Neuronal stem cell (in vitro differentiated cells): ENCODE data around the gene ITSN2.

Experiments
- DNase-seq: peaks from one replicate; pipeline ENCODE4 v3.0.0-alpha.2; 2013; ENCODE audit warnings: low spot score
- H2AFZ ChIP-seq: one replicate; pipeline ENCODE4 v1.6.1; 2013; ENCODE audit warnings: mild to moderate bottlenecking, low read length, inconsistent platforms
- H2AK5ac ChIP-seq: 2 replicates; pipeline ENCODE4 v1.6.1; 2013; ENCODE audit warnings: low read depth, mild to moderate bottlenecking, inconsistent platforms, low read length, moderate library complexity, mixed read lengths
- H2BK120ac ChIP-seq: 2 replicates; pipeline ENCODE4 v1.6.1; 2013; ENCODE audit warnings: low read depth, mild to moderate bottlenecking, inconsistent platforms, low read length, moderate library complexity, mixed read lengths
- H2BK12ac ChIP-seq: one replicate; pipeline ENCODE4 v1.6.1; 2013; ENCODE audit warnings: low read length, inconsistent platforms
- H2BK15ac ChIP-seq: 2 replicates; pipeline ENCODE4 v1.6.1; 2013; ENCODE audit warnings: mild to moderate bottlenecking, low read length, inconsistent platforms, mixed read lengths
- H2BK5ac ChIP-seq: one replicate; pipeline ENCODE4 v1.6.1; 2013; ENCODE audit warnings: inconsistent platforms, mild to moderate bottlenecking, low read length, moderate library complexity
- H3K14ac ChIP-seq: one replicate; pipeline ENCODE4 v1.6.1; 2013; ENCODE audit warnings: low read length, inconsistent platforms
- H3K18ac ChIP-seq: 2 replicates; pipeline ENCODE4 v1.6.1; 2013; ENCODE audit warnings: low read length, inconsistent platforms
- H3K23ac ChIP-seq: 2 replicates; pipeline ENCODE4 v1.6.1; 2013; ENCODE audit warnings: low read depth, mild to moderate bottlenecking, mixed read lengths, low read length, inconsistent platforms; ENCODE audit not compliant: poor library complexity
- H3K27ac ChIP-seq: replicated peaks from 3 replicates; pipeline ENCODE4 v1.5.1; 2013; ENCODE audit warnings: low read length, inconsistent platforms
- H3K27me3 ChIP-seq, 3 experiments: 2 replicates each; pipeline ENCODE4 v1.6.1; 2013; ENCODE audit warnings: low read length in 3 of 3, mild to moderate bottlenecking in 2 of 3, inconsistent platforms in 1 of 3, low read depth in 1 of 3, mixed read lengths in 1 of 3, moderate library complexity in 1 of 3; ENCODE audit not compliant: control insufficient read depth in 3 of 3, insufficient read depth in 3 of 3
- H3K36me3 ChIP-seq, 2 donors: replicated peaks in 1 of 2; 2 replicates each; pipeline ENCODE4 v1.6.1; 2013; ENCODE audit warnings: low read length in 2 of 2; ENCODE audit not compliant: control insufficient read depth in 2 of 2, insufficient read depth in 2 of 2
- H3K4ac ChIP-seq: 2 replicates; pipeline ENCODE4 v1.6.1; 2013; ENCODE audit warnings: inconsistent platforms, mild to moderate bottlenecking, low read length, moderate library complexity
- H3K4me1 ChIP-seq, 2 donors: 1 replicate in 1 of 2; 2 replicates in 1 of 2; pipeline ENCODE4 v1.6.1; 2013; ENCODE audit warnings: low read length in 2 of 2, low read depth in 1 of 2; ENCODE audit not compliant: control insufficient read depth in 2 of 2, insufficient read depth in 1 of 2
- H3K4me2 ChIP-seq: one replicate; pipeline ENCODE4 v1.6.1; 2013; ENCODE audit warnings: mild to moderate bottlenecking, low read length, inconsistent platforms; ENCODE audit not compliant: insufficient read depth, poor library complexity, severe bottlenecking
- H3K4me3 ChIP-seq, 2 donors: 2 replicates each; pipeline ENCODE4 v1.5.1; 2013; ENCODE audit warnings: low read length in 2 of 2, mild to moderate bottlenecking in 2 of 2, inconsistent platforms in 1 of 2, moderate library complexity in 1 of 2
- H3K79me1 ChIP-seq: one replicate; pipeline ENCODE4 v1.6.1; 2013; ENCODE audit warnings: low read depth, mild to moderate bottlenecking, inconsistent platforms, low read length, moderate library complexity
- H3K9ac ChIP-seq: one replicate; pipeline ENCODE4 v1.6.1; 2013; ENCODE audit warnings: mild to moderate bottlenecking, low read depth, low read length, inconsistent platforms; ENCODE audit not compliant: poor library complexity
- H3K9me3 ChIP-seq, 2 donors: replicated peaks in 1 of 2; 2 replicates each; pipeline versions ENCODE3 to v1.6.1; 2013; ENCODE audit warnings: low read length in 2 of 2, mild to moderate bottlenecking in 2 of 2, inconsistent platforms in 1 of 2, low read depth in 1 of 2, mixed read lengths in 1 of 2, moderate library complexity in 1 of 2; ENCODE audit not compliant: control insufficient read depth in 2 of 2, insufficient read depth in 1 of 2
- H4K8ac ChIP-seq: one replicate; pipeline ENCODE4 v1.6.1; 2013; ENCODE audit warnings: low read depth, mild to moderate bottlenecking, inconsistent platforms, low read length, moderate library complexity
- H4K91ac ChIP-seq: one replicate; pipeline ENCODE4 v1.6.1; 2013; ENCODE audit warnings: low read length, low read depth, mild to moderate bottlenecking, inconsistent platforms; ENCODE audit not compliant: poor library complexity
- WGBS, 2 donors: extraction: QIAGEN DNeasy Blood & Tissue Kit; methylation state at CpG; one replicate each; pipeline ENCODE4 v1.1.7; 2013; ENCODE audit warnings: missing lambda C conversion rate in 2 of 2, mixed read lengths in 1 of 2; ENCODE audit not compliant: insufficient read length in 2 of 2, insufficient replicate concordance in 1 of 2; ENCODE audit errors: extremely low coverage in 2 of 2; 5-methylcytosine and 5-hydroxymethylcytosine counted together

ITSN2 gene

GRCh38 chr2:24399434-24400206 lies 39.3 kb upstream of the ITSN2 start:
- DNase-seq: no peak
- Histone ChIP-seq H3K9ac (no peak overlapping the region), H3K27ac (no peak overlapping the region), H2AK5ac (no peak overlapping the region), H3K36me3 (no peaks in the 10 kb centered on the region), H2BK15ac (no peak overlapping the region), H3K18ac (no peak overlapping the region), H3K23ac (no peak overlapping the region), H3K4ac (no peak overlapping the region), H3K27me3 (no peaks in the 10 kb centered on the region), H3K9me3 (peaks cover 1 to 2% of the 10 kb centered on the region in 2 donors), H3K14ac (no peak overlapping the region), H3K4me1 (peaks cover 1 to 14% of the 10 kb centered on the region in 2 donors), H3K79me1 (no peaks in the 10 kb centered on the region), H4K8ac (no peak overlapping the region), H2AFZ (peak overlapping the region; percentile 82), H3K4me2 (no peak overlapping the region), H2BK5ac (no peak overlapping the region), H4K91ac (no peak overlapping the region), H2BK120ac (no peak overlapping the region), H2BK12ac (no peak overlapping the region), H3K4me3 (no peak overlapping the region)
- WGBS, 2 donors: no CpG with 5 or more reads among the region's 10 CpGs

- no peak overlapping the region for H4K91ac ChIP-seq
- no peak overlapping the region for H3K23ac ChIP-seq
- WGBS, 2 donors: no CpG with 5 or more reads among the region's 4 CpGs
- H3K4ac ChIP-seq: no peak overlapping the region
- no peak overlapping the region for H3K4me3 ChIP-seq
- no peak overlapping the region for H3K14ac ChIP-seq
- H2BK5ac ChIP-seq: no peak overlapping the region
- H3K9ac ChIP-seq: no peak overlapping the region
- H3K36me3 ChIP-seq: no peaks in the 10 kb centered on the region
- peaks cover 0 to 3% of the 10 kb centered on the region in 2 donors for H3K9me3 ChIP-seq
- no peaks in the 10 kb centered on the region for H3K27me3 ChIP-seq
- no peak overlapping the region for H3K4me2 ChIP-seq
- no peak overlapping the region for H3K18ac ChIP-seq
- H2BK120ac ChIP-seq: no peak overlapping the region
- no peak overlapping the region for H2BK12ac ChIP-seq
- peaks cover 0 to 7% of the 10 kb centered on the region in 2 donors for H3K4me1 ChIP-seq
- no peak overlapping the region for H3K27ac ChIP-seq
- H2AK5ac ChIP-seq: no peak overlapping the region
- H2BK15ac ChIP-seq: no peak overlapping the region
- DNase-seq: no peak
- H2AFZ ChIP-seq: no peak overlapping the region
- no peaks in the 10 kb centered on the region for H3K79me1 ChIP-seq
- no peak overlapping the region for H4K8ac ChIP-seq
These were observed 34.7 kb upstream of the ITSN2 start for GRCh38 chr2:24394998-24395397.

GRCh38 chr2:24392542-24393059 lies 32.3 kb upstream of the ITSN2 start:
- H3K23ac ChIP-seq: no peak overlapping the region
- H3K14ac ChIP-seq: no peak overlapping the region
- H2BK5ac ChIP-seq: no peak overlapping the region
- H3K18ac ChIP-seq: no peak overlapping the region
- no peaks in the 10 kb centered on the region for H3K79me1 ChIP-seq
- no CpG with 5 or more reads among the region's 5 CpGs for WGBS, 2 donors
- no peak overlapping the region for H3K4me3 ChIP-seq
- H3K9me3 ChIP-seq: peaks cover 0 to 3% of the 10 kb centered on the region in 2 donors
- H3K27ac ChIP-seq: no peak overlapping the region
- no peak overlapping the region for H3K9ac ChIP-seq
- no peak overlapping the region for H2BK120ac ChIP-seq
- no peak for DNase-seq
- H3K27me3 ChIP-seq: no peaks in the 10 kb centered on the region
- no peak overlapping the region for H2AK5ac ChIP-seq
- no peak overlapping the region for H3K4me2 ChIP-seq
- H3K4ac ChIP-seq: no peak overlapping the region
- no peak overlapping the region for H4K8ac ChIP-seq
- no peak overlapping the region for H2BK15ac ChIP-seq
- no peak overlapping the region for H4K91ac ChIP-seq
- H2AFZ ChIP-seq: no peak overlapping the region
- H2BK12ac ChIP-seq: no peak overlapping the region
- H3K36me3 ChIP-seq: no peaks in the 10 kb centered on the region
- no peaks in the 10 kb centered on the region for H3K4me1 ChIP-seq

- H3K9ac ChIP-seq: no peak overlapping the region
- H3K4me2 ChIP-seq: no peak overlapping the region
- no peak overlapping the region for H2BK5ac ChIP-seq
- no peaks in the 10 kb centered on the region for H3K36me3 ChIP-seq
- H3K27me3 ChIP-seq: no peaks in the 10 kb centered on the region
- DNase-seq: no peak
- H4K91ac ChIP-seq: no peak overlapping the region
- no peak overlapping the region for H2BK15ac ChIP-seq
- no peaks in the 10 kb centered on the region for H3K79me1 ChIP-seq
- WGBS, 2 donors: no CpG with 5 or more reads among the region's 2 CpGs
- no peak overlapping the region for H3K23ac ChIP-seq
- H2BK120ac ChIP-seq: no peak overlapping the region
- H3K14ac ChIP-seq: no peak overlapping the region
- no peaks in the 10 kb centered on the region for H3K9me3 ChIP-seq
- H3K27ac ChIP-seq: no peak overlapping the region
- no peak overlapping the region for H3K4ac ChIP-seq
- no peak overlapping the region for H3K4me3 ChIP-seq
- H2AK5ac ChIP-seq: no peak overlapping the region
- no peak overlapping the region for H2AFZ ChIP-seq
- no peaks in the 10 kb centered on the region for H3K4me1 ChIP-seq
- no peak overlapping the region for H4K8ac ChIP-seq
- no peak overlapping the region for H3K18ac ChIP-seq
- no peak overlapping the region for H2BK12ac ChIP-seq
These were observed 25.0 kb upstream of the ITSN2 start for GRCh38 chr2:24385366-24385765.
